Measurements from ENCODE around the gene FILIP1.

The FILIP1 gene

DNA sequence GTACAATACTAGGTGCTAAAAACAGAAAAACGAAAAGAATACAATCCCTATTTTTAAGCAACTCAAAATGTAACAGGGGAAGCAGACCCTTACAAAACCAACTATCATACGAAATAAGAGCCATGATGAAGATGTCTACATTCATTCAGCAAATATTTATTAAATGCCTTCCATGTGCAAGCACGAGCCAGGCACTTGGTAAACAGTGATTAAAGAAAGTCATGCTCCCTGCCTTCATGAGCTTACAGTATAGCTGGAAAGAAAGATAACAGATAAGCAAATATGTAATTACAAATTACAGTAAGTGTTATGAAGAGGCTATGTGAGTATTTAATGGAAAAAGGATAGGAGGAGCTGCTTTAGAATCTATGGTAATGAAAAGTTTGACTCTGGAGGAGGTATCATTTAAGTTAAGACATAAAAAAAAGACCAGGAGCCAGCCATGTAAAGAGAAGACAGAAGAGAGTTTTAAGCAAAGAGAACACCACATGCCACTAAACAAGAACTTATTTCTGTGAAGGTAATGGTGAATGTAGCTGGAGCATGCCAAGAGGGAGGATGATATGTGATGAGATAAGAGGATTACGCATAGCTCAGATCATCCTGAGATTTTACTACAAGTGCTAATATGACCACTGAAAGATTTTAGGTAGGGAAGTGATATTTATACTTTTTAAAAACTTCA, 230.7 kb downstream of the FILIP1 start:
- in situ Hi-C loops (cut with HindIII; ENCODE audit: low sequenced_read_pairs), result loop anchor here (25.0 kb wide), 1 partner anchor 274 kb away; no protein-coding TSS in a partner anchor
- TF ChIP-seq, protein P1, sequence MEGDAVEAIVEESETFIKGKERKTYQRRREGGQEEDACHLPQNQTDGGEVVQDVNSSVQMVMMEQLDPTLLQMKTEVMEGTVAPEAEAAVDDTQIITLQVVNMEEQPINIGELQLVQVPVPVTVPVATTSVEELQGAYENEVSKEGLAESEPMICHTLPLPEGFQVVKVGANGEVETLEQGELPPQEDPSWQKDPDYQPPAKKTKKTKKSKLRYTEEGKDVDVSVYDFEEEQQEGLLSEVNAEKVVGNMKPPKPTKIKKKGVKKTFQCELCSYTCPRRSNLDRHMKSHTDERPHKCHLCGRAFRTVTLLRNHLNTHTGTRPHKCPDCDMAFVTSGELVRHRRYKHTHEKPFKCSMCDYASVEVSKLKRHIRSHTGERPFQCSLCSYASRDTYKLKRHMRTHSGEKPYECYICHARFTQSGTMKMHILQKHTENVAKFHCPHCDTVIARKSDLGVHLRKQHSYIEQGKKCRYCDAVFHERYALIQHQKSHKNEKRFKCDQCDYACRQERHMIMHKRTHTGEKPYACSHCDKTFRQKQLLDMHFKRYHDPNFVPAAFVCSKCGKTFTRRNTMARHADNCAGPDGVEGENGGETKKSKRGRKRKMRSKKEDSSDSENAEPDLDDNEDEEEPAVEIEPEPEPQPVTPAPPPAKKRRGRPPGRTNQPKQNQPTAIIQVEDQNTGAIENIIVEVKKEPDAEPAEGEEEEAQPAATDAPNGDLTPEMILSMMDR (IDR thresholded peaks at IDR 0.05; ENCODE audit: low read depth, low read length, missing control alignments), result no peak
- H3K4me3 ChIP-seq (ENCODE audit: low read depth, low read length), result no peak overlapping the region
- DNase-seq (ENCODE audit: low read depth), result no peak

DNA sequence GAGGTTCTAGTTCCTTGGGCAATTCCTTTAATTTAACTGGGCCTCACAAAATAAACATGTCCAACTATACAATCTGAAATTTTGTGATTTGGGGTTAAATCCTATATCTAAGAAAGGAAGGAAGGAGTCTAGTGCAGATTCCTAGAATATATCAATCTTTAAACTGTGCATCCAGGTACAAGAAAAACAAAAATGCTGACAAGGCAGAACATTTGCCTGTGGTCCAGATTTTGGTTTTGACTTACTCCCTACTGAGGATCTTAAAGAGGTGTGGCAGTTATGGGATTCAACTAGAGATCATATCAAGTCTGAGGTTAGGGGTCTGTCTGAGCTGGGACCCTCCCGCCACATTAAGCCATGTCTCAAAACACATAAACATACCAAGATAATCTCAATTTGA, 232.3 kb downstream of the FILIP1 start:
- TF ChIP-seq, protein P1 (IDR thresholded peaks at IDR 0.05; ENCODE audit: low read depth, low read length, missing control alignments), result no peak
- DNase-seq (ENCODE audit: low read depth), result no peak
- in situ Hi-C loops (cut with HindIII; ENCODE audit: low sequenced_read_pairs), result loop anchor here (25.0 kb wide), 1 partner anchor 276 kb away; no protein-coding TSS in a partner anchor
- no peak overlapping the region for H3K4me3 ChIP-seq (ENCODE audit: low read depth, low read length)

DNA sequence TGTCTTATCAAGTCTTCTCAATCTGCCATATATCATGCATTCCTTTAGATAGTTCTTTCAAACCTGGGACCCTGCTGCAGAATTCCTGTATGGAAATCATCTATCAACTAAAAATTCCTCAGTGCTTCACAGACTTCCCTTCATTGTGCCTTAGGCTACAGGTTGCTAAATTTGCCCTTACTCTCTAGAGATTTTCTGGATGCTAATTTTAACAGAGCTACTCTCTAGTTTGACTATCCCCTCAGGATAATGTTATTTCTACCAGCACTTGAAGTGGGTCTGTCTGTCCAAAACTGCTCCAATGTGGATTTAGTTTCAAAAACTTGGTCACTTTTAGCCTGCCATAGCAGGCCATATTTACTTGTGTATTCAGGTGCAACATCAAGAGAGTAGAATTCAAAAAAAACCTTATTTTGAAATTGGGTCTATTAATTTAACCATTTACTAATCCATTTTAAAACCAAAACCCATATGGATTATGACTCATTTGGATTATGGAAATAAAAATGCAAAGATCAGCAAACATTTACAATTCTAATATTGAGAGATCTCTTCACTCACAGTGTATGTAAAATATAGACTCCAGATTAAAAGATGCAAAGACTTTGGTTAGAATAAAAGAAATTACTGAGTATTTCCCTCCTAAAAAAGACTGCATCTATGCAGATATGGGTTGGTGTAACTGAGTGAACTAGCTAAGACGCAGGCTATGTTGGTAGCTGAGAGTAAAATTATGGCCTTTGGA, 236.1 kb downstream of the FILIP1 start:
- in situ Hi-C loops (cut with HindIII; ENCODE audit: low sequenced_read_pairs), result loop anchor here (25.0 kb wide), 1 partner anchor 280 kb away; no protein-coding TSS in a partner anchor
- no peak for DNase-seq (ENCODE audit: low read depth)
- H3K4me3 ChIP-seq (ENCODE audit: low read depth, low read length), result no peak overlapping the region
- TF ChIP-seq, protein P1 (IDR thresholded peaks at IDR 0.05; ENCODE audit: low read depth, low read length, missing control alignments), result no peak

DNA sequence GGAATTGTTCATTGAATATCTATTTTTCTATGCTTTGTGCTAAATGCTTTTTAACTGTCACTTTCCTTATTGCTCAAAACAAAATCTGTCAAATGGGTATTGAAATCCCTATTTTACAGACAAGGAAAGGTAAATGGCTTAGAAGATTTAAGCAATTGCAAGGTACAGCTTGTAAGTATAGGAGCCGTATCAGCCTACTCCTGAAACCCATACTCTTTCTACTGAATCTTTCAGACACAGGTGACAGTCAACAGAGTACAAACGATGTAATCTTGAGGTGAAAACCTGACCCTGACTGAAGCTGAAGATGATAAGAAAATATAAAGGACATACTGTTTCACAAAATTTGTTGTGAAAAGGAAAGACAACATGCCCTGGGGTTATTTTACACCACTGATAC, 243.0 kb downstream of the FILIP1 start:
- no peak overlapping the region for H3K4me3 ChIP-seq (ENCODE audit: low read depth, low read length)
- DNase-seq (ENCODE audit: low read depth), result no peak
- TF ChIP-seq, protein P1 (IDR thresholded peaks at IDR 0.05; ENCODE audit: low read depth, low read length, missing control alignments), result no peak
- in situ Hi-C loops (cut with HindIII; ENCODE audit: low sequenced_read_pairs), result loop anchor here (25.0 kb wide), 1 partner anchor 287 kb away; no protein-coding TSS in a partner anchor

DNA sequence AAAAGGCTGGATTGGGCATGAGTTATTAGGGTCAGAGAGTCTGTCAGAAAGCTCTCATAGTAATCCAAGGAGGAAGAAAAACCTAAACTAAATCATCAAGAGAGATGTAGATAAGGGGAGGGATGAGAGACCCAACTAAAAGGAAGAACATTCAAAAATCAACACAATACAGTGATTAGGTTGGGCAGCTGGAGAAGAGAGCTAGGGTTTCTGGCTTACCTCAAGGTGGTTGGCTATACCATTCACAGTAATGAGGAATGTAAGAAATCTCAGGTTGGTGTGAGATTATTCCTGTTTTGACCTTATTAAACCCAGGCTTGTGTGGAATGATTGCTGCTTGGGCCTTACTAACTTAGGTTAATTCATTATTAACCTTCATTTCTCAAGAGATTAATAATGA, 243.8 kb downstream of the FILIP1 start:
- in situ Hi-C loops (cut with HindIII; ENCODE audit: low sequenced_read_pairs), result loop anchor here (25.0 kb wide), 1 partner anchor 287 kb away; no protein-coding TSS in a partner anchor
- TF ChIP-seq, protein P1 (IDR thresholded peaks at IDR 0.05; ENCODE audit: low read depth, low read length, missing control alignments), result no peak
- no peak overlapping the region for H3K4me3 ChIP-seq (ENCODE audit: low read depth, low read length)
- no peak for DNase-seq (ENCODE audit: low read depth)

DNA sequence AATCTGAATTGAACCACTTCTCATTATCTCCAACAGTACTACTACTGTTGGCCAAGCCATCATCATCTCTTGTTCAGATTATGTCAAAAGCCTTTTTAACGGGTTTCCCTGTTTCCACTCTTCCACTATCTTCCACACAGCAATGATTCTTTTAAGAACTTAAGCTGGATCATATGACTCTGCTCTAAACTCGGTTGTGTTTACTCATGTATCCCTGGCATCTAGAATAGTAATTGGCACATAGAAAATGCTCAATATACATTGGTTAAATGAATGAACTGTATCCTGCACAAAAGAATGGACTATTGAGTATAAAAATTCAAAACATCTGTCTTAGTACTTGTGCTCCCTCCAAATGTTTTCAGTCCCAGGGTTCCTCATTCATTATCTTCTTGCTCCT, 247.2 kb downstream of the FILIP1 start:
- DNase-seq (ENCODE audit: low read depth), result no peak
- TF ChIP-seq, protein P1 (IDR thresholded peaks at IDR 0.05; ENCODE audit: low read depth, low read length, missing control alignments), result no peak
- H3K4me3 ChIP-seq (ENCODE audit: low read depth, low read length), result no peak overlapping the region
- in situ Hi-C loops (cut with HindIII; ENCODE audit: low sequenced_read_pairs), result no loop called here
